ENCODE data around the gene CDKN2B. TPM values are rescaled to one million over a fixed set of nuclear protein-coding genes. Genes with fewer than 3 reads are reported as not detected.

Gene CDKN2B
- total RNA-seq, 4 donors from 2014 or later: 0.83 to 11.8 (median 2.9) TPM

DNA sequence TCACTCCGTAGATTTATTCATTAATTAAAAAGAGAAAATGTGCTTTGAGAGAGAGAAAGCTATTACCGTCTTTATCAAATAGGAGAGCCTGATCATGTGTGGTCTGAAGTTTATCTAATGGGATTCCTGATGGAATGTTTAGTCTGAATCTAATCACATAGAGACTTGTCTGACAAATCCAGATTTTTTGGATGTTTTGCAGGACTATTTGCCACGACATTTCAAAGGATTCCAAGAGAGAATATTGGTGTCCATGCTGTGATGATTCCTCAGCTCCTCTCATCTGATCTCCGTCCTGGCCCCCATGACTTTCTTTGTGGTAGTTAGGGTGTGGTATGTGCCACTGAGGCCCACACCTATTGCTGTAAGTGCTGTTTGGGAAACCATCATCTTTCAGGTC is 20.1 kb upstream of the CDKN2B start:
- H3K4me1 ChIP-seq: no peaks in the 10 kb centered on the region
- TF ChIP-seq, protein P1, sequence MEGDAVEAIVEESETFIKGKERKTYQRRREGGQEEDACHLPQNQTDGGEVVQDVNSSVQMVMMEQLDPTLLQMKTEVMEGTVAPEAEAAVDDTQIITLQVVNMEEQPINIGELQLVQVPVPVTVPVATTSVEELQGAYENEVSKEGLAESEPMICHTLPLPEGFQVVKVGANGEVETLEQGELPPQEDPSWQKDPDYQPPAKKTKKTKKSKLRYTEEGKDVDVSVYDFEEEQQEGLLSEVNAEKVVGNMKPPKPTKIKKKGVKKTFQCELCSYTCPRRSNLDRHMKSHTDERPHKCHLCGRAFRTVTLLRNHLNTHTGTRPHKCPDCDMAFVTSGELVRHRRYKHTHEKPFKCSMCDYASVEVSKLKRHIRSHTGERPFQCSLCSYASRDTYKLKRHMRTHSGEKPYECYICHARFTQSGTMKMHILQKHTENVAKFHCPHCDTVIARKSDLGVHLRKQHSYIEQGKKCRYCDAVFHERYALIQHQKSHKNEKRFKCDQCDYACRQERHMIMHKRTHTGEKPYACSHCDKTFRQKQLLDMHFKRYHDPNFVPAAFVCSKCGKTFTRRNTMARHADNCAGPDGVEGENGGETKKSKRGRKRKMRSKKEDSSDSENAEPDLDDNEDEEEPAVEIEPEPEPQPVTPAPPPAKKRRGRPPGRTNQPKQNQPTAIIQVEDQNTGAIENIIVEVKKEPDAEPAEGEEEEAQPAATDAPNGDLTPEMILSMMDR (IDR thresholded peaks at IDR 0.05): no peak
- TF ChIP-seq POLR2A (IDR thresholded peaks at IDR 0.05): no peak
- H3K9me3 ChIP-seq: no peaks in the 10 kb centered on the region
- H3K4me3 ChIP-seq: no peak overlapping the region
- H3K36me3 ChIP-seq: no peaks in the 10 kb centered on the region
- H3K27me3 ChIP-seq: no peaks in the 10 kb centered on the region
- intact Hi-C loops (cut with DNase I; ENCODE audit: low total_unique reads): no loop called here
- DNase-seq: no peak
- H3K27ac ChIP-seq: no peak overlapping the region

DNA sequence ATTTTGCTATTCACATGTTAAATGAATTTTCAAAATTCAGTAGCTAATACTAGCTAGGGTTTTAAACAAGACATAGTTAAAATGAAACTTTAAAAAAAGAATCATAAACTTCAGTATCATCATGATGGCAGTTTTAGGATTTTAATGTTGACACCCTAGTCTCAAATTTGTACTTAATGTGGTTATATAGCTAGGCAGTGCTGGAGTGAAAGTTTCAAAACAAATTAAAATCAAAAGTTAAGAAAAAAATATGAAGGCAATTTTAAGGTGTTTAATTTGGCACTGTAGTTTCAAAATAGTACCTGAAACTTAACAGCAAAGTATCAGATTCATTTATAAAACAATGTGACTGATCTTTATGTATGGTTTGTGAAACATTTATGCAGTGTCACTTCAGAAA is 19.3 kb upstream of the CDKN2B start:
- intact Hi-C loops (cut with DNase I; ENCODE audit: low total_unique reads): no loop called here

DNA sequence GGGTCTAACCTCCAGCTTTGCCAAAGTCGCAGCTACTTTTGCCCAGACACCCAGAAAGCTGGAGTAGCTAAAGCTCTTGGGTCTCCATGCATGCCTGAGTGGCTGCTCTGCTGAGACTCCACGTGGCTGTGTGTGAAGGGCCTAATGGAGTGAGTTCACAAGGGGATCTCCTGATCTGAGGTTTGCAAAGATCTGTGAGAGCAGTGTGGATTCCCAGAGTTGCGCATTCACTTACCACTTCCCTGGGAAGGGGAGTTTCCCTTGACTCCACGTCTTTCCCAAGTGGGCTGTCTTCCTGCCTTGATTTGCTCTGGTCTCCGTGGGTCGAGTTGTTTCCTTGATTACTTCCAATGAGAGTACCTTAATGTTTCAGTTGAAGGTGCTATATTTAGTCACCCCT is 17.6 kb upstream of the CDKN2B start:
- Histone ChIP-seq H3K4me1 (no peaks in the 10 kb centered on the region), H3K4me3 (no peak overlapping the region), H3K9me3 (no peaks in the 10 kb centered on the region), H3K36me3 (no peaks in the 10 kb centered on the region), H3K27me3 (no peaks in the 10 kb centered on the region), H3K27ac (no peak overlapping the region)
- intact Hi-C loops (cut with DNase I; ENCODE audit: low total_unique reads): no loop called here
- TF ChIP-seq POLR2A (IDR thresholded peaks at IDR 0.05): no peak
- TF ChIP-seq, protein P1 (IDR thresholded peaks at IDR 0.05): no peak
- DNase-seq: no peak

More for the DNA sequence above, 19.3 kb upstream of the CDKN2B start:
- TF ChIP-seq POLR2A (IDR thresholded peaks at IDR 0.05): no peak
- TF ChIP-seq, protein P1 (IDR thresholded peaks at IDR 0.05): no peak
- Histone ChIP-seq H3K36me3 (no peaks in the 10 kb centered on the region), H3K27ac (no peak overlapping the region), H3K4me1 (no peaks in the 10 kb centered on the region), H3K27me3 (no peaks in the 10 kb centered on the region), H3K4me3 (no peak overlapping the region), H3K9me3 (no peaks in the 10 kb centered on the region)
- no peak for DNase-seq

DNA sequence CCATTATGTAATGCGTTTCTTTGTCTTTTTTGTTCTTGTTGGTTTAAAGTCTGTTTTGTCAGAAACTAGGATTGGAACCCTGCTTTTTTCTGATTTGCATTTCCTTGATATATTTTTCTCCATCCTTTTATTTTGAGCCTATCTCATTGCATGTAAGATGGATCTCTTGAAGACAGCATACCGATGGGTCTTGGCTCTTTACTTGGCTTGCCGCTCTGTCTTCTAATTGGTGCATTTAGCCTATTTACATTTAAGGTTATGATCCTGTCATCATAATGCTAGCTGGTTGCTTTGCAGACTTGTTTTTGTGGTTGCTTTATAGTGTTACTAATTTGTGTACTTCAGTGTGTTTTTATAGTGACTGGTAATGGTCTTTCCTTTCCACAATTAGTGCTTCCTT is 13.3 kb upstream of the CDKN2B start:
- Histone ChIP-seq H3K27ac (no peak overlapping the region), H3K4me3 (no peak overlapping the region), H3K27me3 (no peaks in the 10 kb centered on the region), H3K4me1 (no peaks in the 10 kb centered on the region), H3K9me3 (no peaks in the 10 kb centered on the region), H3K36me3 (no peaks in the 10 kb centered on the region)
- intact Hi-C loops (cut with DNase I; ENCODE audit: low total_unique reads): no loop called here
- TF ChIP-seq, protein P1 (IDR thresholded peaks at IDR 0.05): no peak
- no peak for TF ChIP-seq POLR2A (IDR thresholded peaks at IDR 0.05)
- DNase-seq: no peak

DNA sequence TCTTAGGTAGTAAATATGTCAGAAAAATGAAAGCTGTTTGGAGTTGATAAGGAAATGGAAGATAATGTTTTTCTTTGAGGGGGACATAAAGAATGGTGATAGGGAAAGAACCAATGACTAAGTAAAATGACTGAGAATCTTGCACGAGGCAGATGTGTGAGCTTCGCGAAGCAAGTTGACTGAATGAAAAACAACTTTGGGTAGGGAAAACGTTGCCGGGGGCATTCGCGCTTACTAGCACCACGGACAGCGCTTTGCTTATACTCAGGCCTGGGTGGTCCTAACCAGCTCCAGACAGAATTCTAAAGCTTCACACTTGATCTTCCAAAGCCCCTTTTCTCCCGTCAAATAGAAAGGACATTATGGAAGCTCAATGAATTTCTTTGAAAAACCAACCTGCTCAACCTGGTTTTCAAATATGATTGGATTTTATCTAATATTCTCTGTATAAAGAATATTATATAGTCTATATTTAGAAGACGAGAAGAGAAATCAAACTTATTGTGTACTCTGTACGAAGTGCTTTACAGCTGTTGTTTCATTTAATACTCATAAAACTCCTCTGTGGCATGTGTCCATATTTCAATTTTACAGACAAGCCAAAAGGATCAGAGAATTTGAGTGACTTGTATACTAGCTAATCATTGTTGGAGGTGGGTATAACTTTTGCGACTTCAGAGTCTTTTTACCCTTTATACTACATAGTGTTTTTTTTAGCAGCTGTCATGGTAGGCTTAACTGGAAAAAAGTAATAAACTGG is 1.9 kb upstream of the CDKN2B start:
- Histone ChIP-seq H3K27ac (no peak overlapping the region), H3K27me3 (peaks cover 0 to 8% of the 10 kb centered on the region in 2 donors), H3K36me3 (no peaks in the 10 kb centered on the region), H3K4me3 (no peak overlapping the region), H3K9me3 (no peaks in the 10 kb centered on the region), H3K4me1 (no peaks in the 10 kb centered on the region)
- intact Hi-C loops (cut with DNase I; ENCODE audit: low total_unique reads): no loop called here
- TF ChIP-seq, protein P1 (IDR thresholded peaks at IDR 0.05): no peak
- TF ChIP-seq POLR2A (IDR thresholded peaks at IDR 0.05): no peak
- DNase-seq: no peak
